GM12878 (cell line): ENCODE data around the gene OR2B6. TPM values are rescaled to one million over a fixed set of nuclear protein-coding genes. Genes with fewer than 3 reads are reported as not detected.

Experiments
- ATAC-seq: fragments of 200-7000 bp; cut with Tn5 transposase; 3 replicates; pipeline ENCODE4 v1.9.1; 2020; ENCODE audit warnings: mild to moderate bottlenecking, moderate library complexity
- BruUV-seq: library from RNA; stranded (reverse); fragments of 400-500 nt; replicated peaks from 2 replicates; lab custom pipeline; 2021; lab: Mats Ljungman, UMichigan
- CTCF ChIA-PET: fragments of 300-600 bp; sonication (Branson Sonifier 250); formaldehyde crosslinking; extraction: SDS; loops from one replicate; lab custom pipeline; 2021; ENCODE audit warnings: inconsistent platforms; lab: Yijun Ruan, JAX
- POLR2A ChIA-PET: fragments of 350-600 bp; formaldehyde crosslinking; extraction: SDS; loops from one replicate; lab custom pipeline; 2021; ENCODE audit warnings: inconsistent platforms; lab: Charles Lee
- RAD21 ChIA-PET: fragments of 300-600 bp; sonication (Branson Sonifier 250); formaldehyde crosslinking; loops from one replicate; lab custom pipeline; 2023; ENCODE audit warnings: antibody characterized with exemption; ENCODE audit not compliant: unreplicated experiment; lab: Charles Lee
- SMC1A ChIA-PET: fragments of 300-600 bp; sonication (Branson Sonifier 250); formaldehyde crosslinking; loops from one replicate; lab custom pipeline; 2023; ENCODE audit not compliant: unreplicated experiment, uncharacterized antibody; lab: Charles Lee
- DNase-seq: peaks from one replicate; pipeline ENCODE4 v3.0.0-alpha.2; 2011; ENCODE audit warnings: low read depth, low spot score
- FAIRE-seq: peaks from 3 replicates; lab custom pipeline; 2011; peaks lifted over from hg19 to GRCh38; lab: Jason Lieb, UNC
- H2AFZ ChIP-seq: 2 replicates; pipeline ENCODE4 v1.6.0; 2011; ENCODE audit warnings: low read depth, low read length, control low read depth; ENCODE audit not compliant: control insufficient read depth
- H3K27ac ChIP-seq: 2 replicates; pipeline ENCODE4 v1.5.1; 2011; ENCODE audit warnings: control low read depth; ENCODE audit not compliant: control insufficient read depth, insufficient read depth
- H3K27me3 ChIP-seq, 2 experiments: replicated peaks in 1 of 2; 2 replicates each; pipeline versions ENCODE4 v1.6.0 to v1.6.1; 2011; ENCODE audit warnings: low read length in 1 of 2; ENCODE audit not compliant: control insufficient read depth in 2 of 2, insufficient read depth in 2 of 2
- H3K36me3 ChIP-seq, 2 experiments: 2 replicates each; pipeline ENCODE4 v1.5.1; 2011; ENCODE audit warnings: low read length in 1 of 2; ENCODE audit not compliant: control insufficient read depth in 2 of 2, insufficient read depth in 2 of 2
- H3K4me1 ChIP-seq: 2 replicates; pipeline ENCODE4 v1.6.1; 2011; ENCODE audit warnings: mild to moderate bottlenecking, low read length, moderate library complexity, mixed read lengths; ENCODE audit not compliant: control insufficient read depth, insufficient read depth
- H3K4me2 ChIP-seq: 2 replicates; pipeline ENCODE4 v1.6.0; 2011; ENCODE audit warnings: control low read depth; ENCODE audit not compliant: control insufficient read depth, insufficient read depth
- H3K4me3 ChIP-seq: fragments of 200-600 bp; sonication (generic); 2 replicates; pipeline ENCODE4 v1.5.1; 2016
- H3K79me2 ChIP-seq: 2 replicates; pipeline ENCODE4 v1.6.0; 2011; ENCODE audit warnings: low read length; ENCODE audit not compliant: control insufficient read depth, insufficient read depth
- H3K9ac ChIP-seq: 2 replicates; pipeline ENCODE4 v1.8.0; 2011; ENCODE audit warnings: low read length, control low read depth, mixed read lengths; ENCODE audit not compliant: control insufficient read depth, insufficient read depth
- H3K9me3 ChIP-seq: replicated peaks from 3 replicates; pipeline ENCODE4 v1.5.1; 2011; ENCODE audit warnings: mild to moderate bottlenecking, low read length; ENCODE audit not compliant: control insufficient read depth, insufficient read depth
- H4K20me1 ChIP-seq: 2 replicates; pipeline ENCODE4 v1.6.0; 2011; ENCODE audit not compliant: control insufficient read depth, insufficient read depth
- ASH2L ChIP-seq: fragments of 300-600, 200-600 bp; sonication (generic); IDR thresholded peaks from 2 replicates; pipeline ENCODE4 v1.6.1; 2017; ENCODE audit warnings: low read depth, mild to moderate bottlenecking, borderline replicate concordance
- CBX3 ChIP-seq: fragments of 200-600 bp; sonication (generic); IDR thresholded peaks from 2 replicates; pipeline ENCODE4 v1.6.1; 2016; ENCODE audit warnings: low read depth, borderline replicate concordance
- CHD1 ChIP-seq: IDR thresholded peaks from 2 replicates; pipeline ENCODE4 v1.6.1; 2012; ENCODE audit warnings: low read depth, low read length, improper control_type of control experiment
- GATAD2B ChIP-seq: fragments of 450-650 bp; conservative IDR thresholded peaks from 2 replicates; pipeline ENCODE4 v1.6.1; 2017; ENCODE audit warnings: low read depth, mild to moderate bottlenecking, moderate library complexity
- KDM1A ChIP-seq: fragments of 200-600 bp; sonication (generic); IDR thresholded peaks from 2 replicates; pipeline ENCODE4 v1.6.1; 2016; ENCODE audit warnings: borderline replicate concordance
- KLF5 ChIP-seq: fragments of 450-650 bp; IDR thresholded peaks from 2 replicates; pipeline ENCODE4 v1.6.1; 2014; ENCODE audit warnings: mild to moderate bottlenecking; ENCODE audit not compliant: partially characterized antibody
- MYB ChIP-seq: fragments of 150-350 bp; IDR thresholded peaks from 2 replicates; pipeline ENCODE4 v1.6.1; 2014; ENCODE audit warnings: mild to moderate bottlenecking, low read depth, low read length, borderline replicate concordance
- NBN ChIP-seq: fragments of 450-650 bp; IDR thresholded peaks from 2 replicates; pipeline ENCODE4 v1.6.1; 2016
- NFYB ChIP-seq: IDR thresholded peaks from 2 replicates; pipeline ENCODE4 v1.6.1; 2011; ENCODE audit warnings: low read depth, mild to moderate bottlenecking, low read length, improper control_type of control experiment, moderate library complexity; ENCODE audit not compliant: insufficient read depth
- NR2C2 ChIP-seq: IDR thresholded peaks from 2 replicates; pipeline ENCODE4 v1.6.1; 2011; ENCODE audit warnings: borderline replicate concordance, low read depth; ENCODE audit not compliant: control insufficient read depth, insufficient read length
- PAX5 ChIP-seq: IDR thresholded peaks from 2 replicates; pipeline ENCODE4 v1.6.1; 2011; ENCODE audit warnings: low read depth, low read length, borderline replicate concordance
- POLR2AphosphoS5 ChIP-seq: IDR thresholded peaks from 2 replicates; pipeline ENCODE4 v1.6.1; 2011; ENCODE audit warnings: mild to moderate bottlenecking, low read length, inconsistent platforms
- RELA ChIP-seq: fragments of 450-650 bp; IDR thresholded peaks from 2 replicates; pipeline ENCODE4 v1.8.0; 2014; ENCODE audit warnings: borderline replicate concordance; ENCODE audit not compliant: partially characterized antibody
- RUNX3 ChIP-seq: IDR thresholded peaks from 2 replicates; pipeline ENCODE4 v1.6.1; 2012; ENCODE audit warnings: low read length, inconsistent platforms
- TARDBP ChIP-seq: IDR thresholded peaks from 2 replicates; pipeline ENCODE4 v1.6.1; 2016; ENCODE audit warnings: borderline replicate concordance
- TCF12 ChIP-seq: IDR thresholded peaks from 2 replicates; pipeline ENCODE4 v1.6.1; 2011; ENCODE audit warnings: low read depth, mild to moderate bottlenecking, low read length
- ZBED1 ChIP-seq: IDR thresholded peaks from 2 replicates; pipeline ENCODE4 v1.6.1; 2016; ENCODE audit warnings: borderline replicate concordance
- ZBTB40 ChIP-seq: fragments of 450-650 bp; IDR thresholded peaks from 2 replicates; pipeline ENCODE4 v1.6.1; 2016; ENCODE audit warnings: mild to moderate bottlenecking, moderate library complexity, borderline replicate concordance
- ZNF384 ChIP-seq: IDR thresholded peaks from 2 replicates; pipeline ENCODE4 v1.6.1; 2012; ENCODE audit warnings: low read depth, mild to moderate bottlenecking, low read length, improper control_type of control experiment, borderline replicate concordance
- ZZZ3 ChIP-seq: IDR thresholded peaks from 2 replicates; pipeline ENCODE4 v1.6.1; 2011; ENCODE audit warnings: low read depth; ENCODE audit not compliant: control insufficient read depth, insufficient read length
- WGBS: methylation state at CpG from one replicate; pipeline ENCODE4 v1.1.6; 2016; ENCODE audit warnings: low lambda C conversion rate; ENCODE audit not compliant: insufficient replicate concordance, insufficient coverage; ENCODE audit errors: missing lambda C conversion rate; 5-methylcytosine and 5-hydroxymethylcytosine counted together
- in situ Hi-C: fragments of 300-500 bp; cut with MboI; formaldehyde crosslinking; loops from 9 replicates; pipeline ENCODE4 v1.14.3; 2018; ENCODE audit warnings: mixed read lengths
- intact Hi-C: fragments of 100-400 bp; cut with micrococcal nuclease; formaldehyde crosslinking; loops from one replicate; pipeline ENCODE4 v1.14.2; 2022; ENCODE audit not compliant: unreplicated experiment
- polyA plus RNA-seq, 11 experiments: library from polyadenylated mRNA; depleted of rRNA in 4 of 11; unstranded in 6 of 11; stranded (reverse) in 5 of 11; fragments of >200 nt; fragmentation: Nextera tagmentation in 4 of 11; fragmentation: Illumina TruSeq in 1 of 11; extraction: Ambion mirVana in 4 of 11; extraction: Trizol in 1 of 11; gene quantifications; 1 replicate in 1 of 11; 2 replicates in 10 of 11; pipeline versions ENCODE4 v1.2.1 to v1.2.3, GENCODE V29; 2011 to 2016; ENCODE audit warnings: inconsistent platforms in 2 of 11, missing spikeins in 2 of 11, low read depth in 1 of 11
- total RNA-seq, 4 experiments: library from RNA; depleted of rRNA in 3 of 4; stranded (reverse); fragments of >200 nt in 3 of 4; fragmentation: Illumina TruSeq in 1 of 4; extraction: Trizol in 1 of 4; gene quantifications; 2 replicates each; pipeline versions ENCODE4 v1.2.1 to v1.2.3, GENCODE V29; 2013 to 2021

Gene OR2B6
- total and polyA plus RNA-seq, 10 of the 15 experiments (the other 5 are each of a cell fraction or from before 2014, with no cell fraction given) = 0.29 to 10.3 (median 1.4) TPM; not detected in 1

- ChIA-PET POLR2A (no interaction called here), RAD21 (no interaction called here), CTCF (no interaction called here), SMC1A (interaction anchor here (0.6 to 1.5 kb wide), 2 partner anchors 14 to 46 kb away, joined by 3 read pairs; no protein-coding TSS in a partner anchor)
- Histone ChIP-seq H3K4me2 (no peak overlapping the region), H3K27me3 (peaks cover 0 to 3% of the 10 kb centered on the region in 2 experiments; a peak in 2 of 4 replicates), H3K27ac (no peak overlapping the region), H3K36me3 (no peaks in the 10 kb centered on the region), H3K79me2 (no peaks in the 10 kb centered on the region), H2AFZ (no peak overlapping the region), H3K9me3 (no peaks in the 10 kb centered on the region), H4K20me1 (no peaks in the 10 kb centered on the region), H3K9ac (no peak overlapping the region), H3K4me3 (no peak overlapping the region), H3K4me1 (no peaks in the 10 kb centered on the region)
- FAIRE-seq = no peak
- no peak for DNase-seq
- TF ChIP-seq CBX3 (no peak), TARDBP (no peak), PAX5 (no peak), NR2C2 (no peak), CHD1 (no peak), MYB (no peak), ZNF384 (no peak), POLR2AphosphoS5 (no peak), KDM1A (no peak), NFYB (no peak), ZBED1 (no peak), RELA (no peak), GATAD2B (no peak), NBN (no peak), RUNX3 (no peak), ASH2L (no peak), TCF12 (no peak), KLF5 (no peak), ZZZ3 (no peak), ZBTB40 (no peak)
- WGBS = 0% methylated on average over 2 of the region's 2 CpGs
- no TSS peak for BruUV-seq
- intact Hi-C loops = no loop called here
- ATAC-seq = no peak
- in situ Hi-C loops = no loop called here
Measured at GRCh38 chr6:27986928-27987725, 30.1 kb downstream of the OR2B6 start.
